ENCODE measurements around the gene MED13L.

- no peak for TF ChIP-seq CTCF (IDR thresholded peaks at IDR 0.05)
- TF ChIP-seq POLR2A (IDR thresholded peaks at IDR 0.05): no peak
Observed at GRCh38 chr12:116247377-116247776, 30.1 kb downstream of the MED13L start.
